Esophagus muscularis mucosa (tissue), 4 donors: ENCODE results near the gene GADD45G. TPM values are rescaled to one million over a fixed set of nuclear protein-coding genes. Genes with fewer than 3 reads are reported as not detected.
A peak's percentile ranks its signal among the peaks of the same experiment; 100 is the strongest.

Experiments
- DNase-seq: peaks from one replicate; pipeline ENCODE4 v3.0.0-alpha.2; 2017; ENCODE audit errors: extremely low spot score
- H3K27ac ChIP-seq, 4 donors: fragments of 200-600 bp; sonication (generic); replicated peaks in 1 of 4; 1 replicate in 3 of 4; 2 replicates in 1 of 4; pipeline ENCODE4 v1.5.1; 2016 to 2019; ENCODE audit warnings: mild to moderate bottlenecking in 1 of 4
- H3K27me3 ChIP-seq, 4 donors: fragments of 200-600 bp; sonication (generic); one replicate each; pipeline versions ENCODE4 v1.5.1 to v1.6.0; 2016 to 2019
- H3K36me3 ChIP-seq, 4 donors: fragments of 200-600 bp; sonication (generic); one replicate each; pipeline ENCODE4 v1.5.1; 2016 to 2019
- H3K4me1 ChIP-seq, 4 donors: fragments of 200-600 bp; sonication (generic); one replicate each; pipeline ENCODE4 v1.5.1; 2016 to 2019
- H3K4me3 ChIP-seq, 4 donors: fragments of 200-600 bp; sonication (generic); 1 replicate in 2 of 4; 2 replicates in 2 of 4; pipeline ENCODE4 v1.5.1; 2016 to 2019; ENCODE audit warnings: mild to moderate bottlenecking in 4 of 4, moderate library complexity in 1 of 4
- H3K9me3 ChIP-seq, 4 donors: fragments of 200-600 bp; sonication (generic); 1 replicate in 3 of 4; 2 replicates in 1 of 4; pipeline ENCODE4 v1.5.1; 2016 to 2019
- EP300 ChIP-seq: sonication (generic); formaldehyde crosslinking; IDR thresholded peaks from one replicate; pipeline ENCODE4 v1.6.1; 2017; ENCODE audit warnings: antibody characterized with exemption
- POLR2A ChIP-seq: fragments of 450-650 bp; IDR thresholded peaks from one replicate; pipeline ENCODE4 v1.6.1; 2017; ENCODE audit warnings: antibody characterized with exemption, moderate library complexity, mild to moderate bottlenecking, low read depth
- POLR2AphosphoS5 ChIP-seq, 2 donors: sonication (generic); formaldehyde crosslinking; IDR thresholded peaks; one replicate each; pipeline ENCODE4 v1.6.1; 2017; ENCODE audit warnings: antibody characterized with exemption in 2 of 2
- WGBS: methylation state at CpG from one replicate; pipeline ENCODE4 v1.1.5; 2018; 5-methylcytosine and 5-hydroxymethylcytosine counted together
- intact Hi-C: fragments of 100-400 bp; cut with DNase I; formaldehyde crosslinking; loops from one replicate; pipeline ENCODE4 v1.15.1; 2023
- total RNA-seq, 4 donors: library from RNA; depleted of rRNA; stranded (reverse); fragments of >200 nt; gene quantifications; one replicate each; pipeline versions ENCODE4 v1.1.0 to v1.2.1, GENCODE V29; 2016
- TF ChIP-seq, protein P1 (sequence below), 3 experiments: fragments of 200-600 bp in 2 of 3; fragments of 450-650 bp in 1 of 3; sonication (generic) in 2 of 3; IDR thresholded peaks; one replicate each; pipeline ENCODE4 v1.5.1; 2017 to 2019; ENCODE audit warnings: antibody characterized with exemption in 3 of 3, mild to moderate bottlenecking in 2 of 3, moderate library complexity in 1 of 3

The GADD45G gene
- total RNA-seq, 4 donors from 2014 or later = 44.0 to 136 (median 103) TPM

DNA sequence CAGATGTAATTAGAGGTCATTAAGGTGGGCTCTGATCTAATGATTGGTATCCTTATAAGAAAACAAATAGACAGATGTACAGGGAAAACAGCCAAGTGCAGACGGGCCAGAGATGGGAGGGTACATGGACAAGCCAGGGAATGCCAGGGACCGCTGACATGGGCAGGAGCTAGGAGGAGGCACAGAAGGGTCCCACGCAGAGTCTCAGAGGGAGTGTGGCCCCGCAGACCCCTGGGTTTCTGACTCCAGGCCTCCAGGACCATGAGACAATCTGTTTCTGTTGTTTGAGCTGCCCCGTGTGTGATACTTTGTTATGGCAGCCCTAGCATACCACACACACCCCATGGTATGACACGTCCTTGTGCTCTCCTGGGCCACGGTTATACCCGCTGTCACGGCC lies 29.1 kb downstream of the GADD45G start:
- no peak for DNase-seq
- H3K9me3 ChIP-seq = no peaks in the 10 kb centered on the region
- intact Hi-C loops = loop anchor here (5.0 kb wide), 1 partner anchor 98 kb away; no protein-coding TSS in a partner anchor
- H3K27ac ChIP-seq = peak overlapping the region; percentile 48 to 72 (median 62)
- H3K27me3 ChIP-seq = no peaks in the 10 kb centered on the region
- H3K4me3 ChIP-seq = no peak overlapping the region
- H3K36me3 ChIP-seq = no peaks in the 10 kb centered on the region
- TF ChIP-seq POLR2AphosphoS5 (IDR thresholded peaks at IDR 0.05) = no peak
- no peak for TF ChIP-seq EP300
- no peak for TF ChIP-seq POLR2A
- TF ChIP-seq, protein P1, sequence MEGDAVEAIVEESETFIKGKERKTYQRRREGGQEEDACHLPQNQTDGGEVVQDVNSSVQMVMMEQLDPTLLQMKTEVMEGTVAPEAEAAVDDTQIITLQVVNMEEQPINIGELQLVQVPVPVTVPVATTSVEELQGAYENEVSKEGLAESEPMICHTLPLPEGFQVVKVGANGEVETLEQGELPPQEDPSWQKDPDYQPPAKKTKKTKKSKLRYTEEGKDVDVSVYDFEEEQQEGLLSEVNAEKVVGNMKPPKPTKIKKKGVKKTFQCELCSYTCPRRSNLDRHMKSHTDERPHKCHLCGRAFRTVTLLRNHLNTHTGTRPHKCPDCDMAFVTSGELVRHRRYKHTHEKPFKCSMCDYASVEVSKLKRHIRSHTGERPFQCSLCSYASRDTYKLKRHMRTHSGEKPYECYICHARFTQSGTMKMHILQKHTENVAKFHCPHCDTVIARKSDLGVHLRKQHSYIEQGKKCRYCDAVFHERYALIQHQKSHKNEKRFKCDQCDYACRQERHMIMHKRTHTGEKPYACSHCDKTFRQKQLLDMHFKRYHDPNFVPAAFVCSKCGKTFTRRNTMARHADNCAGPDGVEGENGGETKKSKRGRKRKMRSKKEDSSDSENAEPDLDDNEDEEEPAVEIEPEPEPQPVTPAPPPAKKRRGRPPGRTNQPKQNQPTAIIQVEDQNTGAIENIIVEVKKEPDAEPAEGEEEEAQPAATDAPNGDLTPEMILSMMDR (IDR thresholded peaks at IDR 0.05) = no peak
- H3K4me1 ChIP-seq = peaks cover 27 to 56% (median 47%) of the 10 kb centered on the region in 4 donors
- WGBS = 96% methylated on average over 9 of the region's 9 CpGs

DNA sequence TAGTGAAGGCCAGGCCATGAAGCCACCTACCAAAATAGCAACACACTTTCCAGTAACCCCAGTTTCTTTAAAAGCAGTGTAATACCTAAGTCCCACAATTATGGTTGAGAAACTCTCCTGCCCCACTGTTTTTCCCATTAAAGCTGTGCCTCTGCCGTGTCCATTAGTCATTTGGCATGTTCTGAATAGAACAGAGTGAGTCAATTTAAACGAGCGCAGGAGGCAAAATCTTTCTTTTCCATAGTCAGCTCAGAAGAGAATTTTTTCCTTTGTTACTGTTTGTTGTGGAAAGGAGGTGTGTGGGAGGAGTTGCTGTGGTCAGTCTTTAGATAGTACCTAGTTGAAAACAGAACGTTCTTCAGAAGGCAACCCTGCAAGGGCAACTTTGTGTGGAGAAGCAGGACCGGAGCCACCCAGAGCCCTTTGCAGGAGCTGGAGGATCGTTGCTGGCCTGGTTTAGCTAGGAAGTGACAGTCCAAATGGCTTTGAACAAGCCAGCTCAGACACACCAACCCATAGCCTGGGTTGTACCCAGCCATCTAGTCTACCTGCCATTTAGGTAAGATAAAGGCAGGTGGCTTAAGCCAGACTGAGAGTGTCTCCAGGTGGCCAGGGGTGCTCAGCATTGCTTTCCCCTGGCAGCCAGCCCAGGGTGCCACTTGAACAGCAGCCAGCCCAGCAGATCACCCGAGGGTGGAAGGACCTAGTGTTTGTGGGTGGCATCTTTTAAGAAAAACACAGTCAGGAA lies 30.4 kb downstream of the GADD45G start:
- no peaks in the 10 kb centered on the region for H3K36me3 ChIP-seq
- TF ChIP-seq EP300 = peak; percentile 3
- peak in 1 of 2 donors; percentile 52 for TF ChIP-seq POLR2AphosphoS5 (IDR thresholded peaks at IDR 0.05)
- TF ChIP-seq, protein P1 (IDR thresholded peaks at IDR 0.05) = no peak
- no peak for TF ChIP-seq POLR2A
- WGBS = 60% methylated on average over 6 of the region's 7 CpGs
- DNase-seq = no peak
- peak overlapping the region; percentile 48 to 72 (median 62) for H3K27ac ChIP-seq
- H3K9me3 ChIP-seq = no peaks in the 10 kb centered on the region
- H3K4me3 ChIP-seq = no peak overlapping the region
- no peaks in the 10 kb centered on the region for H3K27me3 ChIP-seq
- intact Hi-C loops = loop anchor here (5.0 kb wide), 1 partner anchor 97 kb away; no protein-coding TSS in a partner anchor
- H3K4me1 ChIP-seq = peaks cover 39 to 68% (median 59%) of the 10 kb centered on the region in 4 donors

DNA sequence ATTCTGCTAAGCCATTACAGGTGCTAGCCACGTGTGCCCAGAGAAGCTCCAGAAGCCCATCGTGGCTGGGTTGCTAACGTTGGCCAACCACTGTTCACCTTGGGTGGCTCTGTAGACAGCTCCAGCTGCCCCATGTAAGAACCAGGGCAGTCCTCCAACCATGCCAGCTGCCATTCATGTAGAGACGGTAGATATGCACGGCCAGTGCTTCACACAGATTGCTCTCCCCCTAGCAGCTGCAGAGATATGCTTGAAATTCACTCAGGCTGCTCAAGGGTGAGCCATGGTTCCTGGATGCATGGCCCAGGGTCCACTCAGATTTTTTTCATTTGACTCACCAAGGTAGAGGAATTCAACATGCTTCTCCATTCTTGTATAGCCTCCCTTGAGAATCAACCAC lies 31.0 kb downstream of the GADD45G start:
- TF ChIP-seq POLR2A = no peak
- no peak for TF ChIP-seq POLR2AphosphoS5 (IDR thresholded peaks at IDR 0.05)
- TF ChIP-seq, protein P1 (IDR thresholded peaks at IDR 0.05) = no peak
- TF ChIP-seq EP300 = no peak
- 89% methylated on average over 4 of the region's 5 CpGs for WGBS
- peaks cover 46 to 74% (median 65%) of the 10 kb centered on the region in 4 donors for H3K4me1 ChIP-seq

GRCh38 chr9:89637787-89638186 lies 33.0 kb downstream of the GADD45G start:
- peaks cover 49 to 63% (median 56%) of the 10 kb centered on the region in 4 donors for H3K4me1 ChIP-seq
- no peak for TF ChIP-seq POLR2A
- TF ChIP-seq, protein P1 (IDR thresholded peaks at IDR 0.05) = no peak
- TF ChIP-seq EP300 = no peak
- no peak for TF ChIP-seq POLR2AphosphoS5 (IDR thresholded peaks at IDR 0.05)
- no peaks in the 10 kb centered on the region for H3K36me3 ChIP-seq
- H3K27ac ChIP-seq = peak overlapping the region in 3 of 4 donors; percentile 82 to 89 (median 88)
- 100% methylated on average over 2 of the region's 6 CpGs for WGBS
- H3K9me3 ChIP-seq = no peaks in the 10 kb centered on the region
- intact Hi-C loops = no loop called here
- H3K27me3 ChIP-seq = no peaks in the 10 kb centered on the region
- no peak overlapping the region for H3K4me3 ChIP-seq
- no peak for DNase-seq

More for the DNA sequence above, 31.0 kb downstream of the GADD45G start:
- intact Hi-C loops = no loop called here
- Histone ChIP-seq H3K36me3 (no peaks in the 10 kb centered on the region), H3K27ac (peak overlapping the region in 3 of 4 donors; percentile 48 to 70 (median 55)), H3K27me3 (no peaks in the 10 kb centered on the region), H3K4me3 (no peak overlapping the region), H3K9me3 (no peaks in the 10 kb centered on the region)
- no peak for DNase-seq
